Adipocyte (in vitro differentiated cells): ENCODE measurements around the gene PCNX2.

Experiments
- DNase-seq: peaks from one replicate; pipeline ENCODE4 v3.0.0-alpha.2; 2015; ENCODE audit warnings: low read depth
- H3K27me3 ChIP-seq: replicated peaks from 2 replicates; pipeline ENCODE4 v1.7.0; 2013; ENCODE audit warnings: mild to moderate bottlenecking, low read length, moderate library complexity; ENCODE audit not compliant: control insufficient read depth, insufficient read depth
- H3K36me3 ChIP-seq: 2 replicates; pipeline ENCODE4 v1.7.0; 2013; ENCODE audit warnings: low read length, mild to moderate bottlenecking, moderate library complexity; ENCODE audit not compliant: control insufficient read depth, insufficient read depth, severe bottlenecking
- H3K4me1 ChIP-seq: 2 replicates; pipeline ENCODE4 v1.7.0; 2013; ENCODE audit warnings: mild to moderate bottlenecking, low read length, moderate library complexity; ENCODE audit not compliant: control insufficient read depth, insufficient read depth
- H3K4me3 ChIP-seq: 2 replicates; pipeline ENCODE4 v1.7.0; 2013; ENCODE audit warnings: mild to moderate bottlenecking, low read length, moderate library complexity
- H3K9ac ChIP-seq: 2 replicates; pipeline ENCODE4 v1.7.0; 2013; ENCODE audit warnings: mild to moderate bottlenecking, low read length, moderate library complexity
- H3K9me3 ChIP-seq: 2 replicates; pipeline ENCODE4 v1.7.0; 2013; ENCODE audit warnings: mild to moderate bottlenecking, low read length, moderate library complexity; ENCODE audit not compliant: control insufficient read depth

Gene PCNX2

DNA sequence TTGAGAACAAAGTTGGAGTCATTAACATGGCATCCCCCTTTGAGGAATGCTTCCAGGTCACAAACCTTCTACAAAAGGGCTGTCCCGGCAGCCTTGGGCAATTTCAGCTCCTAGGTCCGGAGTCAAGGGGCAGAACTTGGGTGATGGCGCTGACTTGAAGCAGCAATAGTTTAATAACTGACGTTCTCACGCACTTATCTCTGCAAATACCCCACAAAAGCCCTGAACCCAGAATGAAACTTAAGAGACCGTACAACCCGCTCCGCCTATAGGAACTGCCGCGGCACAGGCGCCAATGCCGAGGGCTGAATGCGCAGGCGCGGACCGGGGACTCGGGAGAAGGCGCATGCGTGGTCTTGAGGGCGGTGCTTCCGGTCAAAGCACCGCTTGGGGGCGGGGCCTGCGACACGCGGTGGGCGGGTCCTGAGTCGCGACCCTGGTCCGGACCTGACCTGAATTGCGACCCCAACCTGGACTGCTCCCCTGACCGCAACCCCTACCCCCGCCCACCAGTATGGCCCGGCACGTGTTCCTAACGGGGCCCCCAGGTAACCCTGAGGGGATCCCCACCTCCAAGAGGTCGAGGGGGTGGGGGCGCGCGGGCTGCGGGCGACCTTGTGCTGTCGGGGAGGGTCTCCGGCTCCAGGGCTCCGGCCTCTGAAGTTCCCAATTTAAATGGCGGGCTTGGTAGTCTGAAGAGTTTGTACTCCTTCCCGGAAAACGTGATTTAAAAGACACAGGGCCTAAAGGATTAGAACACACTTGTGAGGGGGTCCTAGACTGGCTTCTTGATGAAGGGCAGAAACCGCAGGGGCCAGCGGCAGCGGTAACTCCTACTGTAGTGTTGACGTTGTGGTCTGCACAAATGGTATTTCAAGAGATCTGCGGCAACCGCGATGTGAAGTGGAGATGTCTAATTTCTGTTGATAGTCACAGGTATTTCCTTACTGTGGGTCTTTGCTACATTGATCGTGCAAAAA lies 345.0 kb downstream of the PCNX2 start, which contains the start of gene NTPCR:
TSS of gene NTPCR (plus strand) at position 415 of the 980 bp plus-strand sequence. CDS start at position 515, 100 bp downstream.
- H3K9ac ChIP-seq: peak within 1 kb of the TSS; percentile 85
- no peaks in the 10 kb centered on the region for H3K9me3 ChIP-seq
- DNase-seq: peak; percentile 98

DNA sequence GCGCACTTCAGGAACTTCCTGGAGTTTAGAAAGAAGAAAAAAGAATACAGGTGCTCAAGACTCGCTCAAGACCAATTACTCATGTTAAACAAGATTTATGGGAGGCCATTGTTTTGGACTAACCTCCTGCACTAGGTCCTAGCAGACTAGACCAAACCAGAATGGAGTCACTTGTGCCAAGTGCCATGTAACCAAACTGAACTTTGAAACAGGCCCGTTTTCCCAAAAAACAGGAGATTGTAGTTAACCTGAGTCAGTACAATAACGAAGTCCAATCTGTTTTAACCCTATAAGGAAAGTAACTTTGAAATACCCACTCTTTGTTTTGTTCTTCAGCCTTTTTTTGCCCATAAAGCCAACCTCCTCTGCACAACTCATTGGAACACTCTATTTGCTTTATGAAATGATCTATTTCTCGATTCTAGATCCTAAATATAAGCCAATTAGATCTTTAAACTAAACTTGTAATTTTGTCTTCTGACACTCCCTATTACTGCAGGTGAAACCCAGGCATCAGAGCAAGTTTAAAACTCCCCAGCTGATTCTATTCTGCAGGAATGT lies 345.8 kb downstream of the PCNX2 start:
- Histone ChIP-seq H3K36me3 (no peaks in the 10 kb centered on the region), H3K9me3 (no peaks in the 10 kb centered on the region), H3K27me3 (no peaks in the 10 kb centered on the region), H3K9ac (peak overlapping the region; percentile 85), H3K4me3 (peak overlapping the region; percentile 83), H3K4me1 (peaks cover 23% of the 10 kb centered on the region)
- no peak for DNase-seq

More for the DNA sequence above, 345.0 kb downstream of the PCNX2 start, which contains the start of gene NTPCR:
- Histone ChIP-seq H3K27me3 (no peaks in the 10 kb centered on the region), H3K36me3 (no peaks in the 10 kb centered on the region), H3K4me1 (peaks cover 23% of the 10 kb centered on the region), H3K4me3 (peak within 1 kb of the TSS; percentile 83)

DNA sequence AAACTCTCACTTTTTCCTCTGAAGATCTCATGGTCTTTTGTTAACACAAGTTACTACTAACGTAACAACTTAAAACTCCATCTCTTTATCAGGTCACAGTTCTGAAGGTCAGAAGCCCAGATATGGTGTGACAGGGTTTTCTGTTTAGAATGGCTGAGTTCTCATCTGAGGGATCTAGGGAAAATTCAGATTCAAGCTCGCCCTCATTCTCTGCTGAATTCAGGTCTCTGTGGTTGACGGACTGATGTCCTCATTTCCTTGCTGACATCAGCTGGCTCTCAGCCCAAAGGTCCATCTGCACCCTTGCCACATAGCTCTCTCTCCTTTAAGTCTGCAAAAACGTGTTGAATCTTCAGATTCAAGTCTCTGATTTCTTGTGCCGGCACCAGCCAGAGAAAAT lies 351.2 kb downstream of the PCNX2 start:
- H3K4me1 ChIP-seq: no peaks in the 10 kb centered on the region
- H3K27me3 ChIP-seq: no peaks in the 10 kb centered on the region
- H3K9ac ChIP-seq: no peak overlapping the region
- no peak for DNase-seq
- peaks cover 5% of the 10 kb centered on the region for H3K9me3 ChIP-seq
- H3K36me3 ChIP-seq: no peaks in the 10 kb centered on the region
- H3K4me3 ChIP-seq: no peak overlapping the region

DNA sequence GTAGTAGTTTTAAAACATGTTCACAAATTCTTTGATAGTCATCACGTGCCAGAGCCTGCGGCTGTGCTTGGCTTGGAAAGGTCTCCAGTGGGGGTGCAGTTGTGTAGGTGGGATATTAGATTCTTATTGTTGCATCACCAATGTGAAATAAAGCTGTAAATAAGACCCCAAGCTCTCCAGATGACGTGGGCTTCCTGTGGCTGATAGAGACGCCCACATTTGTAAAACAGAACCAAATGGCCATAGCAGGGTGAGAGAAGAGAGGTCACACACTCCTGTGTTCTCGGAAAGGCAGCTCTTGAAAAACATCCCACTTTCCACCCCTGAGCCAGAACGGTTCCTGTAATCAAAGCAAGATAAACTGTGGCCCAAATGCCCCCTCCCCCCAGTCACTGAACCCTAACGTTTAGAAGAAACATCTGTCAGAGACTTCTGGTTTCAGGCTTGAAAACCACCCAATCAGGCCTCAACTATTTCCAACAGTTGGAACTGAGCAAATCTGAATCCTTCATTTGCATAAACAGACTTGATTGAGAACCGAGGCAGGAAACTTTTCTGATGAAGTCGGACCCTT lies 351.8 kb downstream of the PCNX2 start:
- Histone ChIP-seq H3K36me3 (no peaks in the 10 kb centered on the region), H3K9me3 (peaks cover 5% of the 10 kb centered on the region), H3K4me1 (no peaks in the 10 kb centered on the region), H3K27me3 (no peaks in the 10 kb centered on the region), H3K4me3 (no peak overlapping the region), H3K9ac (no peak overlapping the region)
- no peak for DNase-seq

DNA sequence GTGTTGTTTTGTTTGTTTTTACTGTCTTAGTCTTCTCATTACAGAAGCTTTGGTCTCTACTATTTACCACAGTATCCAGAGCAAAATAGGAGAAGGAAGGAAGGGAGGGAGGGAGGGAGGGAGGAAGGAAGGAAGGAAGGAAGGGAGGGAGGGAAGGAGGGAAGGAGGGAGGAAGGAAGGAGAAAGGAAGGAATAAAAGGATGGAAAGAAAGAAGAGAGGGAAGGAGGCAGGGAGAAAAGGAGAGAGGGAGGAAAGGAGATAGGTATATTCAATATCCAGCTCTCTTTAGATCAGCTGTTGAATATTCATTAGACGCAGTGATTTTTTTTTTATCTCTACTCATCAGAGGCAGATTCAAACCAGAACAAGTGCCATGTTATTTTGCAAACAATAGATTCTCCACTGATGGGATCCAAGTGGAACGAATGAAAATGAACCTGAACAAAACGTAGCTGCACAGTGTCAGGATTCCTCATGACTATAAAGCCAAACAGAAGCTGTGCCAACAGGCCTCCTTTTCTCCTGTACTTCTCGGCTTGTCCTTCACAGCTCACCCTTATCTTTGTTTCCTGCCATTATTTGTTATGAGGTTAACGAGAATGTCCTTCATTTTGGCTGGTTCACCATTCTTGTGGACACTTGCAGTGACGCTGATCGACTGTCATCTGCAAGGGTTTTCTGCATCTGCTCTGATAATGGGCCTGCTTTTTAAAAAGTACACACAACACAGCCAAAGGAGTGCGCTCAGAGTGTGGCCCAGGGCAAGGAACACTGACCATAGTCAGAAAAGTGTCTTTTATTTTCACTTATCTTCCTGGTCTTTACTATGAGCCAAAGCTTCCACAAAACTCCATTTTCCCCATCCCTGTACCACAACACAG lies 352.9 kb downstream of the PCNX2 start:
- Histone ChIP-seq H3K36me3 (no peaks in the 10 kb centered on the region), H3K4me3 (no peak overlapping the region), H3K9ac (no peak overlapping the region), H3K9me3 (peaks cover 5% of the 10 kb centered on the region), H3K4me1 (peaks cover 7% of the 10 kb centered on the region), H3K27me3 (no peaks in the 10 kb centered on the region)
- no peak for DNase-seq

DNA sequence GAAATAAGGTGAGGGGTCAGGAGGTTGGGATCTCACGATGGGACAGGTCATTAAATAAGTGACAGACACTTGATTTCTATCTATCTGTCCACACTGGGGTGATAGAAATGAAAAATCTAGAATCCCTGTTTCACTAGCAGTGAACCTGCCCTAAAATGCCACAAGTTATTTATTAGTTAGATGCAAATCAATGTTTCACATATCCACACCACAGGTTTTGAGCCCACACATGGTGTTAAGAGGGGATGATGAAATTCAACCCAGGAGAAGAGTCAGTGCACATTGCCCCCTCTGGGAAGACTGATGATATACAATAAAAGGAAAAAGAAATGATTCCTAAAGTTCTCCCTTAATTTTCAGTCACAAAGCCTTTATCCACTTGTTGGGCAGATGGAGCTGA lies 355.3 kb downstream of the PCNX2 start:
- Histone ChIP-seq H3K4me1 (peaks cover 9% of the 10 kb centered on the region), H3K36me3 (no peaks in the 10 kb centered on the region), H3K9ac (no peak overlapping the region), H3K4me3 (no peak overlapping the region), H3K27me3 (no peaks in the 10 kb centered on the region), H3K9me3 (peaks cover 5% of the 10 kb centered on the region)
- DNase-seq: no peak

DNA sequence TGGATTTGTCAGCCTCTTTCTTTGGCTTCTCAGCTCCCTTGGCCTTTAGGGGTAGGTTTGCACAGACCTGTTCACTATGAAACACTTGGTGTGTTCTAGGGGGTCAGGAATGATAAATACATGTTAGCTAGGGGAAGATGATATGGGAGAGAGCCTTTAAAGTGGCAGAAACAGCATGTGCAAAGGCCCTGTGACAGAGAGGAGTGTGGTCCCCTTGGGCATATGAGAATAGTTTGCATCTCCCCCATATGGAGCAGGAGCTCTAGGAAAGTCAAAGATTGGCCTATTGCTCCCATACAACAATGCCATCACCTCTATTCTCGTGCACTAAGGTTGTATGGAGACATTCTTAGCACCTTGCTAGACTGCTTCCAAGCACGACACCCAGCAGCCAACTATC lies 355.8 kb downstream of the PCNX2 start:
- Histone ChIP-seq H3K4me1 (peaks cover 9% of the 10 kb centered on the region), H3K4me3 (no peak overlapping the region), H3K9me3 (peaks cover 5% of the 10 kb centered on the region), H3K36me3 (no peaks in the 10 kb centered on the region), H3K9ac (no peak overlapping the region), H3K27me3 (no peaks in the 10 kb centered on the region)
- no peak for DNase-seq

DNA sequence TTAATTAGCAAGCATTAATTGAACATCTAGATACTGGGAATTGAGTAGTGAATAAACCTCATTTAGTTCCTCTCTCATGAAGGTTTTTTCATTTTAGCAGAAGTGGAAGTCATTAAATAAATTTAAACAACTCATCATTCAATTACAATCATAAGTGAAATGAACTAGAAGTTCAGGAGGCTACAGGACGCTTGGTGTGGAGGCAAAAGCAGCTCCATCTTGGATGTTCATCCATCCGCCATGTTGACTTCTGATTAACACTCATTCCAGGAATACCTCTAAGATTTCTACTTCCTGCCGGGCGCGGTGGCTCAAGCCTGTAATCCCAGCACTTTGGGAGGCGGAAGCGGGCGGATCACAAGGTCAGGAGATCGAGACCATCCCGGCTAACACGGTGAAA lies 356.6 kb downstream of the PCNX2 start:
- DNase-seq: no peak
- Histone ChIP-seq H3K27me3 (no peaks in the 10 kb centered on the region), H3K9me3 (peaks cover 5% of the 10 kb centered on the region), H3K9ac (no peak overlapping the region), H3K4me1 (peaks cover 9% of the 10 kb centered on the region), H3K36me3 (no peaks in the 10 kb centered on the region), H3K4me3 (no peak overlapping the region)

DNA sequence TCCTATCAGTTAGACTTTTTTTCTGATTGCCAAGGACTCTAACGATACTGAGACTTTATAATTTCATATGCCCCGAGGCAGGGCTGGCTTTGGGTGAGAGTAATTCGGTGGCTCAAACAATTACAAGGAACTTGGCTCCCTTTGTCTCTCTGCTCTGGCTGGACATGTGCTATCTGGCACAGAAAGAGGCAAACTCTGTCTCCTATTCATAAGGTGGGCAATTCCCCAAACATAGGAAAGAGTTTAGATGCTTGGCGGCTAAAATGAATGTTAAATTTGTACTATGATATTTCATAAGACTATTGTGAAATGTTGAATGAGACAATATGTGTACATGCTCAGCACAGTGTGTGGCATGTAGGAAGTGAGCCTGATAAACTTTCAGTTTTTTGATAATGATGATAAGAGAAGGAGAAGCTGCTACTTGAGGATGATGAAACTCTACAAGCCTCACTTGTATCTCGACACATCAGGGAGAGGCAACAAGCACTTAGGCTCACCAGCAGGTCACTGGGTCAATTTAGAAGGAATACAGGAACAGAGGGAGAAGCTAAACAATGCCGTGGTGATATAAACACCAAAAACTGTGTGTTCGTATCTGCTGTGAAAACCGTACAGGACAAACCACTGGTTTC lies 357.7 kb downstream of the PCNX2 start:
- Histone ChIP-seq H3K36me3 (no peaks in the 10 kb centered on the region), H3K4me3 (peak overlapping the region; percentile 50), H3K9ac (peak overlapping the region; percentile 16), H3K9me3 (peaks cover 5% of the 10 kb centered on the region), H3K27me3 (no peaks in the 10 kb centered on the region), H3K4me1 (peaks cover 9% of the 10 kb centered on the region)
- peak; percentile 76 for DNase-seq

DNA sequence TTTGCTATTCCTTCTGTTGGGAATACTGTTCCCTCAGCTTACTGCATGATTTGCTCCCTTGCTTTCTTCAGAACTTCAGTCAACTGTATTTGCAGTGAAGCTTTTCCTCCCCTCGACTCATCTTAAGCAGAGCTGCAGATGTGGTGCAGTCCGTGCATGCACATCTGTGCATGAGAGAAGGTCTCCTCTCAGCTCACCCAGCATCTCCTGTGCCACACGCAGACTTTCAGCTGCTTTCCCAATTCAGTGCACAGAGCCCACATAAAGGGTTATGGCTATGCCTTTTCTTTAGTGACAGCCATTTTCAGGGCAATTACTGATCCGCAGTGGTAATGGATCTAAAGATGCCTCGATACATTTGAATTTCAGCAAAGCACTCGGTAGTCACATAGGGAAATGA lies 358.6 kb downstream of the PCNX2 start:
- Histone ChIP-seq H3K4me3 (no peak overlapping the region), H3K4me1 (peaks cover 9% of the 10 kb centered on the region), H3K27me3 (no peaks in the 10 kb centered on the region), H3K9ac (no peak overlapping the region), H3K9me3 (peaks cover 5% of the 10 kb centered on the region), H3K36me3 (no peaks in the 10 kb centered on the region)
- DNase-seq: no peak
